GM21529 (cell line): Measurements from ENCODE around the gene AKAP13.
"Not testable (repeated sequence)": the region's sequence is repeated elsewhere in the genome, so short reads cannot be mapped to it uniquely, and the experiment has no call there.

Experiments used
- ATAC-seq: cut with Tn5 transposase; IDR thresholded peaks from one replicate; pipeline ENCODE4 v1.9.1; 2021; ENCODE audit not compliant: unreplicated experiment

Gene AKAP13

GRCh38 chr15:85470563-85471271 lies 90.3 kb downstream of the AKAP13 start:
- ATAC-seq, result no peak

- ATAC-seq, result no peak
These were observed 91.9 kb downstream of the AKAP13 start for GRCh38 chr15:85472349-85472748.

- ATAC-seq, result peak; percentile 27
These were observed 93.1 kb downstream of the AKAP13 start for GRCh38 chr15:85473455-85473854.

- ATAC-seq, result peak; percentile 49
These were observed 94.4 kb downstream of the AKAP13 start for GRCh38 chr15:85474700-85475316.

- peak; percentile 85 for ATAC-seq
These were observed 94.9 kb downstream of the AKAP13 start for GRCh38 chr15:85475317-85475701.

- peak; percentile 8 for ATAC-seq
These were observed 95.3 kb downstream of the AKAP13 start for GRCh38 chr15:85475711-85476110.

GRCh38 chr15:85477061-85477460 lies 96.7 kb downstream of the AKAP13 start:
- no peak for ATAC-seq

GRCh38 chr15:85477730-85478129 lies 97.3 kb downstream of the AKAP13 start:
- no peak for ATAC-seq

GRCh38 chr15:85479071-85479647 lies 98.8 kb downstream of the AKAP13 start:
- ATAC-seq, result no peak

- no peak for ATAC-seq
These were observed 100.5 kb downstream of the AKAP13 start for GRCh38 chr15:85480923-85481322.

- not testable (repeated sequence) for ATAC-seq
These were observed 101.1 kb downstream of the AKAP13 start for GRCh38 chr15:85481543-85481942.

GRCh38 chr15:85482894-85483293 lies 102.5 kb downstream of the AKAP13 start:
- no peak for ATAC-seq

GRCh38 chr15:85483955-85484354 lies 103.6 kb downstream of the AKAP13 start:
- ATAC-seq, result not testable (repeated sequence)

GRCh38 chr15:85484923-85485322 lies 104.5 kb downstream of the AKAP13 start:
- ATAC-seq, result not testable (repeated sequence)

GRCh38 chr15:85485956-85486567 lies 105.7 kb downstream of the AKAP13 start:
- peak; percentile 60 for ATAC-seq

GRCh38 chr15:85487796-85488195 lies 107.4 kb downstream of the AKAP13 start:
- not testable (repeated sequence) for ATAC-seq

GRCh38 chr15:85488997-85489396 lies 108.6 kb downstream of the AKAP13 start:
- no peak for ATAC-seq

GRCh38 chr15:85489773-85490493 lies 109.5 kb downstream of the AKAP13 start:
- peak; percentile 45 for ATAC-seq

GRCh38 chr15:85490856-85491255 lies 110.5 kb downstream of the AKAP13 start:
- ATAC-seq, result no peak

GRCh38 chr15:85491691-85492090 lies 111.3 kb downstream of the AKAP13 start:
- no peak for ATAC-seq

- ATAC-seq, result no peak
These were observed 112.0 kb downstream of the AKAP13 start for GRCh38 chr15:85492406-85492805.
